Measurements from ENCODE around the gene PLEKHG1.

Gene PLEKHG1

DNA sequence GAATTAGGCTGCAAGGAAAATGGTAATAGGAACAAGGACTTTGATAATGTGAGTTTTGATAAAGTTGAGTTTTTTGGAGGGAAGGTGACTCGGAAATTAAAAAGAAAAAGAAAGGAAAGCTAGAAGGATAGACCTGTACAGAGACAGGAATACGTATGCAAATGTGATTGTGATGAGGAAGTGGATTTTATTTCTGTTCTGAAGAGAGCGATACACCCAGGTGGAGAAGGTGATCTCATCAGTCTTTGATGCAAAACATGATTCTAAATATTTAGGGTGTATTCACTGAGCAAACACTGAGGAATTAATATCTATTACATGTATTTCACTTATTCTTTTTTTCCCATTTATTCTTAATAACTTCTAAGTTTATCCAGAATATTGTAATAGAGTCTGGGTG, 9.2 kb upstream of the PLEKHG1 start:
- DNase-seq: no peak

DNA sequence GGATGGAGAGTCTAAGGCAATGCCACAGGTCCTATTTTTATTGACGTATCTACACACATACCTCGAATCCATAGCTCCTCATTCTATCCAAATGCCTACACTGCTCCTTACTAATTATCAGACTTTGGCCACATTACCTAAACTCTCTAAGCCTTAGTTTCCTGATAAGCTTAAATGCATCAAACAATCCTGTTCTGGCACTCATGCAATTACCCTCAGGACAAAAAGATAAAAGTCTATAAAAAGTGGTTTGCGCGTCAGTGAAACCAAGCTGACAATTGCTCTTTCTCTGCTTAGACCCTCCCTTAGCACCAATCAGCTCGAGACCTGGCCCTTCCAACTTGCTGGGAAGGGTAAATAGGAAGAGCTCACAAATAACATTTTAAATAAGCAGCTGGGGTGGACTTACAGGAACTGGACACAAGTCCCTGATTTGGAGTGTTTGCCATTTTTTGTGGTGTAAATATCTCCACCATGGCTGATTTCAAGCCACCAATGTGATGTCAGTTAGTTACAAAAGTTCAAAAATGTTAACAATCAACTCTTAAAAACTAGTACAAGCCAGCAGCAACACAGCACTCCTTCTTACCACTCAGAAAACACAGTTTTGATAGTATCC, 7.2 kb upstream of the PLEKHG1 start:
- no peak for DNase-seq

DNA sequence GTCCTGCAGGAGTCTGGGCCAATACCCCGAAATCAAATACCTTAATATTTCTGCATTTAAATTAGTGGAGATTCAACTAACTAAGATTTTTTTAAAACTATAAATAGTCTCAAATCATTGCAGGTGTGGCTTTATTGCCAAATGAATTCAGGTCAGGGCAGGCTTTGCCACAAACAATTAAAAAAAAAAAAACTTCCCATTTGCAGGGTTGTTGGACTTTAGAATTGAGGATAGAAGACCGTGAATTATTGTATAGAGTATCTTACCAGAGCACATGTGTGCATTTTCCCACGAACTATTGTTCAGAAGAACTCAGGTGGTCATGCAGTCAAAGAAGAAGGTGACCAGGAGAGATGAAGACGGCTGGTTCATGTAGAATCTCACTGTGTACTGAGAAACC, 6.6 kb upstream of the PLEKHG1 start:
- DNase-seq: no peak

DNA sequence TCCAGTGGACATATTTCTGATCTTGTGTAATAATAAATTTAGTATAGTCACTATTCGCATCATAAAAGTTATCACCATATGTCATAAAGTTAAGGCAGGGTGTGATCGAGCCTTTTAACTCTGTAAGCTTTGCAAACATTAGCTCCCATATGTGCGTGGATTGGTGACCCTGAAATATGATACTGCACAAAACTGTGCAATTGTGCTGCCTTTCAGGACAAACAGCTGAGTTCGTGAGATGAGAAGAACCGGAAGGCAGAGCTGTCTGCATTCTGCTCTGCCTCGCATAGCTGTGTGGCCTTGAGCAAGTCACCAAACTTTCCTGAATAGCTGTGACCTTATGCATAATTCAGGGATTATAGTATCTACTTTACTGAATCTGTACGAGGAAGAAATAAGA, 3.2 kb upstream of the PLEKHG1 start:
- no peak for DNase-seq

DNA sequence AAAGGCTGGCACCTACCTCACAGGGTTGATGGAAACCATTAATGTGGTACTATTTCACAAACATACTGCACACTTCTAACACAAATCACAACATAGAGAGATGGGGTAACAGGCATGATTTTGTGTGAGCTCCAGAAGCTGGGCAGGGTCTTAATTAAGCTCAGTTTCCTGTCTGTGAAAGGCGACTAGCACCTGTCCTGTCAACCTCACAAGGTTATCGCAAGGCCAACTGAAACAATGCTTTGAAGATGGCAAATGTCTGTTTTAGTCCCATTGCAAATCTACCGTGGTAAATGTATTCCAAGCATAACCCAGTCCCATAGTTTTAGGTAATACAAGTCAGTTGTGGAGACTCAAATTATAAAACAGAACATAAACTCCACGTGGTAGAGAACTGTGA, 1.3 kb upstream of the PLEKHG1 start:
- no peak for DNase-seq

DNA sequence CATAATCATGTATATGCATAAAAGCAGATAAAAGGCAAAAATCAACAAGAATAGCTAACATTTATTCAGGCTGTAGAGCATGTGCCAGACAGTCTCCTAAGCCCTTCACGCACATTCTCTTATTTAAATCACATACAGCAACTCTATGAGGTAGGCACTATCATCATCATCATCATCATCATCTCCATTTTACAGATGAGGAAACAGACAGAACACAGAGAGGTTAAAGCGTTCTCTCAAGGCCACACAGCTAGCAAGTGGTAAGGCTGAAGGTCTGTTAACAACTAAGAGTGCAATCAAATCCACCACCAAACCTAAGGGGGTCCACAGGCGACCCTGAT, 857 bp upstream of the PLEKHG1 start:
- DNase-seq: no peak

DNA sequence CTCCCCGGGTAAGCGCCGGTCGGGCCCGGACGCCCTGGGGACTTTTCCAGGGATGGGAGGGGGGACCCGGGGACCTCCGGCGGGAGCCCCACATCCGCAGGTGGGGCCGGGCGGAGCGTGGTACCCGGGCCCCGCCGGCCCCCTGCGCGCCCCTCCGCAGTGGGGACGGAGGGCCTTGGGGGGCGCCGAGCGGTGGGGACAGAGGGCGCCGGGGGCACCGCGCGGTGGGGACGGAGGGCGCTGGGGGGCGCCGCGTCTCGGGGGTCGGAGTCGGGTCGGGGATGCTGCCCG, 270 bp downstream of the PLEKHG1 start:
- DNase-seq: no peak

DNA sequence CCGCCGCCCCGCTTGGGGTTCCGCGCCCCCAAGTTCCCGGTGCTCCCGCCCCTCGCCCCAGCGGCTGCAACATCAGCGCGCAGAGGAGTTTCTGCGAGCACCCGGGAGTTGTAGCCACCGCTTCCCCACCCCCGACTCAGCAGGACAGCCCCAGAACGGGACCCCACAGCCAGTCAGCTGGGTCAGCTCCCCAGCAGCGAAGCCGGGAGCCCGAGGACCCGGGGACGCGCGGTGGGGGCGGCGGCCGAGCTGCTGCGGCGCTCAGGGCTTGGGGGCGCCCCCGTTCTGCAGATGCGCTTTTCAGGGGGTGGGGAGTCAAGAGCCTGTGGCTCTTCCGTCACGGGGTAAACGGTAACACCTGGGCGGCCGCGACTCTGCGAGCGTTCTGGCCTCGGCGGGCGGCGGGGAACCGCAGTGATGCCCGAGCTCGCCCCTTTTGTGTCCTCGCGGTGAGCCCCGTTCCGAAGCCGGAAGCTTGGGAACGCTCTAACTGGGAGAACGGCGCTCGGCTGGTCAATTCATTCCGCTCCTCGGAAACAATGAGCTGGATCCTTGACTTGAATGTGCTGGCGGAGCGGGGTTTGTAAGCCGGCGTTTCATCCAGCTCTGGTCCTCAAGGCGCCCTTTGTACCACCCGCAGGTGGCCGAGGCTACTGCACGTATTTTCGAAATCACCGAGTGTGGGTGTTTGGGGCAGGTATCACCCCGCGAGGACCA, 774 bp downstream of the PLEKHG1 start:
- DNase-seq: no peak

DNA sequence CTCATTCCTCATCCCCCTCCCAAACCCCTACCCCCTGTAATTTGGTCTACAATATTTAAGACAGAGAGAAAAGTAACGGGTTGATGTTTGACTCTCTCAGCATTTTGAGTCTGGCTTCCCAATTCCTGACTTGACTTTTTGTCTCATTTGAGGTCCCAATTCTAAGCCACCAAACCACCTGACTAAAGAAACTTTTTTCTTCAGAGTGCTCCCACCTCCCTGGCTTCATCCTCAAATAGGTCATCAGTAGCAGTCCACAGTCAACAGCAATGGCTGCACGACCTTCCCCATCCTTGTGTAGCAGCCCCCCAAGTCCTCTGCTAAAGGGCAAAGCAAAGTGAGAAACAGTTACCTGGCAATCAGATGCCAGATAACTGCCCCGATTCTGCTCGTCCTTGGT, 1.8 kb downstream of the PLEKHG1 start:
- no peak for DNase-seq

DNA sequence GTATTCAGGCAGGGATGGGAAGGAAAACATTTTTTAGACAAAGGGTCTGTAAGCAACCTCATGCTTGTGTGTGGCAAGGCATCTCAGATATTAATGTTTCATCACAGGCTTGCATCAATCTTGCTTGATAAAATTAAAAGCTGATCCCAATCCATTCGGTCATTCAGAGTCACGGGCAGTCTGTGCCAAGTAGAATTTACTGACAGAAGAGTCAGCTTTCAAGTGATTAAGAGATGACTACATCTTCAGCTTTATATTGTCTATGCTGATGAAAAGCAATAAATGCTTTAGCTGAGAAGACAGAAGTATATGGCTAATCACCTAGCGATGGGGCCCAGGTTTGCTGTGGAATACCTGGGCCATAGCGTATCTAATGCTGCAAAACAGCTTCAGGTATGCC, 3.5 kb downstream of the PLEKHG1 start:
- no peak for DNase-seq

DNA sequence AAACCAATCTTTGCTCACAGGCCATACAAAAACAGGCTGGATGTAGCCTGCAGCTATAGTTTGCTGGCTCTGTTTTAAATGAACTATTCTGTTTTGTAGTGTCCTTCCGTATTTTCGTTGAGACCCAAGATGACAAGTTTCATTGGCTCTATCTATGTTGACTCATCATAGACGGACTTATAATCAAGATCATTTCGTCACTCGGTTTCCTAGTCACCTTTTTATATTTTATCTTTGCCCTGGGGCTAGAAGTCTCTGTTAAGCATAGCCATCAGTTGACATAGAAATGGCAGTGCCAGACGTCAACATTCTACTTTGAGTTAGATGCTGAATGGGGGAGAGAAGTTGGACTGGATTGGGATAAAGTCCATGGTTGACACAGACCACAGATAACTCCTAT, 4.8 kb downstream of the PLEKHG1 start:
- no peak for DNase-seq

DNA sequence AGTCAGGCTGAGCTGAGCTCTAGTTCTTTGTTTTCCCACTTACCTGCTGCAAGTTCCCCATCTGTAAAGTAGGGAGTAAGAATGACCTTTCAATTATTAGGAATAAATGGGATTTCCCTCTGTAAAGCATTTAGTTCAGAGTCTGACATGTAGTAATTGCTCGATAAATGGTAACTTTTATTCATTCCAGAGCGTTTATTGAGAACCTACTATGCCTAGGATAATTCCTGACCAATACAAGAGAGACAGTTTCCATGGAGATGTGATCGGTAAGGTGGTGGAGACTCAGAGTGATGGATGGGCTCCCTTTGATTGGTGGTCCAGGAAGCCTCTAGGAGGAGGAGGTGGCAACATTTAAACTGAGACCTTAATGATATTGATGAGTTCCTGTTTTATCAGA, 5.6 kb downstream of the PLEKHG1 start:
- DNase-seq: no peak

DNA sequence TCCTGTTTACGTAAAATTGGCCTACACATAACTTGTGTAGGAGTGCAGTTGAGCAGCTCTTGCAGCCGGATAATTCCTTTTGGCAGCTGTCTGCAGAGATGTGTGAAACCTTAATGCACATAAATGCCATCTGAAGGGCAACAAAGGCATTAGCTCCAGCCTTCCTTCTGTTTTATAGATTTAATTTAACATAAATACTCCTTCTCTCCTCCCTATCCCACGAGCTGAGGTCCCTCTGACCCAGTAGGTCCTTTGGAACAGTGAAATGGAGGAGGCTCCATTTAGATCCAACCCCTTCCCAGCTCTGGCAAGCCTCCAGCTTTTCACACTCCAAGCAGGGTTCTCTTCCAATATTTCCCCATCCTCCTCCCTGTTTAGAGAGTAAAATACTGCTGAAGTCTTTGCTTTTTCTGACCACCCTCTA, 6.5 kb downstream of the PLEKHG1 start:
- no peak for DNase-seq

DNA sequence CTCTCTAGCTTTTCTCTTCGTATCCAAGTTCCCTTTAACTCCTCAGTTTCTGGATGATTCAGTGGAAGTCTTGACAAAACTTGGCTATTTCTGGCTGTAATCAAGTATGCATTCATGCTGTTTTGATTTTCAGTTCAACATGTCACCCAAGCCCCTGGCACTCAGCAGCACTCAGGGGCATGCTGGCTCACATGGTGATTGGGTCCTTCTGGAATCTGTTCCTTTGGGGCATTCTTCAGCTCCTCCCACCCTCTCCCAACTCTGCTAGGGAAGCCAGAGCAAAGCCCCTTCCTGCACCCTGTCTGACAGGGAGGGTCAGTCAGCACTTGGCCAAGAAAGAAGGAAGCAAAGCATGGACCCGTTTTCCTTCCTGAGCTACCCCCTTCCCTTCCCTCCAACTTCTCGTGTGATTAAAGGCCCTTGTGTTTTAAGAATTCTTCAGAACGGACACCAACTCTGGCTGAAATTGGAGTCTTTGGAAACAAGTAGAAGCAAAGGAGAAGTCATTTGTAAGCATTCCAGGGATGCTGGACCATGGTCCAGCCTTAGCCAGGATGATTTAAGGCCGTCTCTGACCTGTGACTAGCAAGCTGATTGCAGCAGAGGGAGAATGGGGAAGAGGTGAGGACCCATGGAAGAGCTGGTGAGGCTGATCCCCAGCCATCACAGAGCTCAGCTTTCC, 7.1 kb downstream of the PLEKHG1 start:
- no peak for DNase-seq

DNA sequence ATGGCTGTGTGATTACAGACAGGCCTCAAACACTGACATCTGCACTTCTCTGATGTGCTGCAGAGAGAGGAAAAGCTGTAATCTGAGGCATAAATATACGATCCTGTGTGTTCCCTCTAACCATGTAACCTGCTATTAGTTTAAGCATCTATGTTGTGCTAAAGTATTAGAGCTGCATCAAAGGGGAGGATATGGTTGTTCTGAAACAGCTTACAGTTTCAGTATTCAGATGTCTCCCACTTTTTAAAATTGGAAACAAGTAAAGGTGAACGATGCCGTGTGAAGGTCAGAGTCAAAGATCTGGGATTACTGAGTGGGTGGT, 7.6 kb downstream of the PLEKHG1 start:
- DNase-seq: no peak

DNA sequence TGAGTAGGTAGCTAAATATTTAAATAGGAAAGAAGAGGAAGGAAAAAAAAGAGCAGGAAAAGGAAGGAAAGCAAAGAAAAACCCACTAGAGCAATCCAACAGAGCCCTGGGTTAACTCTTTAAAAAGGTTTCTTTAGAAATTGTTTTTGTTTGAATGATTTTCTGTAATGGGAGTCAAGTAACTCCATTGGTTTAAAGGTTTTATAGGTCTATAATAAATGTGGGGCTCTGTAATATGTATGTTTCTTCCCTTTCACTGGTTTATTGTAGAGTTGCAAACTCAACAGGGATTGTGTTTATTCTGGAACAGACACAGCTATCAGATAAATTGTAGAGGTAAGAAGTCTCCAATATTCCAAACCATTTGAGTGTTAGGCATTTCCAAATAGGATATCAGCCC, 10.9 kb downstream of the PLEKHG1 start:
- no peak for DNase-seq

DNA sequence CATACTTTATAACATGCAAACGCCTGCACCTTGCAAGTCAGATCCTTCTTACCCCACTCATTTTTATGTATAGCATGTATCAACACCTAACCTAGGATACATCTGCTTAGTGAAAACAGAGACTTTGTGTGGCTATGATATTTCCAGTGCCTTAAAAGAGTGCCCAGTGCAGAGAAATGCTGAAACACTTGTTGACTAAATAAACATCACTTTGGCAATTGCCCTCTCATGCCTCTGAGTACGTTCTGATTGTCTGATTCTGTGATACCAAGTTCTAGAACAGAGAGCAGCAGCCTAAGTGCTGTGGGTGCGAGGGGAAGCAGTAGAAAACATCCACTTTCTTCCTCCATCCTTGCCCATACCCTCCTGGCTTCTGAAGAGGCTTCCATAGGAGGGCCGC, 13.6 kb downstream of the PLEKHG1 start:
- no peak for DNase-seq

DNA sequence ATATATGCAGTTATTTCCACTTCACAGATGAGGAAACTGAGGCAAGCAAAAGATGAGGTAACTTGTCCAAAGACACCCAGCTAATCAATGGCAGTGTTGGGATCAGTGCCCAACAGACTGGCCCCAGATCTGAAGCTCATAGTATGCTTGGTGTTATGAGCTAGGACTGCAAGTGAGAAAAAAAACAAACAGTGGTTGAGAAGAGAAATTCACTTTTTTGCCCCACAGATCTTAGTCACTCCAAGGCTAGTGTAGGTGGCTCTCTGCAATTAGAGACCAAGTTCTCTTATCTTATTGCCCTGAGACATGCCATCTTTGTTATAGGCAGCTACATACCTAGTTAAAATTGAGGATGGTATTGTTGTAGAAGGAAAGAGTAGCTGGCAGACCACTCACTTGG, 16.3 kb downstream of the PLEKHG1 start:
- no peak for DNase-seq

DNA sequence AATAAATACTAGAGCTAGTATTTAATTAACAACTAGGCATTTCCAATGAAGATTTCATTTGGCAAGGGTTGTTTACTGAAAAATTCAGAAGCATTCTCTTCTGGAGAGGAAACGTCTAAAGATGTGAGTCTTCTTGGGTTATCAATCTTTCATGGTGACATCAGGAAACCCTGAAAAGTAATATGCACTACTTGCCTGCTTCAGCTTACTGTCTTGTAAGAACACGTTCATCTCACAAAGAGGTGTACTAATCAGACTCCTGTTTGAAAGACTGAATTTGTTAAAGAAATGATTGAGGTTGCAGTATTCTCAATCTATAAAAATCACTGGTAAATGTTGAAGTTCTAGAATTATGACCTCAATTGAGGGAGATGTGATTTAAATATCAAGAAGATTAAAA, 16.9 kb downstream of the PLEKHG1 start:
- DNase-seq: no peak

DNA sequence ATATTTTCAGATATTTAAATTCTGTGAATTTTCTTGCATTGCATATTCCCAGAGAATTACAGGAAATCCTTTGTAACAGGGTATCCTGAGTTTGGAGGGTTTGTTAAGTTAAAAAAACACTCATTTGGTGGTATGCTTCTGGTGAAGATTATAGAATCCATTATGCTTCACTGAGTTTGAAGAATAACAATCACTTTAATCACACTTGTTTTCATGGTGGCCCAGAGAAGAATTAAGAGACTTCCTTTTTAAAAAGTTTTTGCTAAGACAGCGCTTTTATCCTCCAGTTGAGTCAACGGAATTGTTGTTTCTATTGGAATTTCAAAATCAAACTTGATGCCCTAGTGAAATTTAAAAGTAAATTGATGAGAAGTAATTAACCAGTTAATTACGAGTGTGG, 17.4 kb downstream of the PLEKHG1 start:
- DNase-seq: no peak

DNA sequence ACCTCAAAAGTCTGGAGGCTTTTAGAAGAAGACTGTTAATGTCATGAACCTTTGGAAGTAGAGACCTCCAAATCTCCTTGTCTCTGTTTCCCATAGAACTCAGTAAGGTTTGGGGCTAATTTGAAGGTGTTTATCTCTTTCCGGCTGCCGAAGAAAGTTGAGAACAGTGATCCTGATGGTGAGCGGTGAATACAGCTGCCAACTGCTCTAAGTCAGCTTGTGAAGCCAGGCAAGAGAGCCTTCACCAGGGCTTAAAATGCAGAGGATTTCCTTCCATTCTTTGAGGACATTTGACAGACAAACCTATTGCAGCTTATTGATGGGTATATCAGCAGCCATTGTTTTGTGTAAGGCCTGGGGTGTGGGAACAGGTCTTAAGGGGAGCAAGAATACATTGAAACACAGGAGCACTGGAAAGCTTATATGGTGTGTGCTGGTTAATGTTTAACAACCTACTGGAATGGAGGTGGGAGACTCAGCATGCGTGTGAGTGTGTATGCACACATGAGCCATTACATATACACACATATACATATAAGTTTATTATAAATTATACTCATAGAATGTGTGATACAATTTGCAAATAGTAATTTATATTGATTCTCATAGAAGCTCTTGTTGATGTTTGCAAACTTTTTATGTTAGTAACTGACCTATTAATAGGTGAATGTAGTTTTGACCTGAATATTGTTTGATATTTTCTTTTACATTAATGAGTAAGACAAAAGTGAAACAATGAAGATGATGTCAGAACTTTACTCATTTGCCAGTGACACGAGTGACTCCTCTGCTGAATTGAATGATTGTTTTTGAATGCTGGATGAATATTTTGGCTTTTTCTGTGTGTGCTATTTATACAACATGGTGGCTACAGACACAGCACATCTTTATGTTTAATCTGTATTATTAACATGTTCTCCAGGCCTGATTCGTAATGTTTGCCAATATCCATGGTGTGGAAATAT, 18.1 kb downstream of the PLEKHG1 start:
- DNase-seq: no peak

DNA sequence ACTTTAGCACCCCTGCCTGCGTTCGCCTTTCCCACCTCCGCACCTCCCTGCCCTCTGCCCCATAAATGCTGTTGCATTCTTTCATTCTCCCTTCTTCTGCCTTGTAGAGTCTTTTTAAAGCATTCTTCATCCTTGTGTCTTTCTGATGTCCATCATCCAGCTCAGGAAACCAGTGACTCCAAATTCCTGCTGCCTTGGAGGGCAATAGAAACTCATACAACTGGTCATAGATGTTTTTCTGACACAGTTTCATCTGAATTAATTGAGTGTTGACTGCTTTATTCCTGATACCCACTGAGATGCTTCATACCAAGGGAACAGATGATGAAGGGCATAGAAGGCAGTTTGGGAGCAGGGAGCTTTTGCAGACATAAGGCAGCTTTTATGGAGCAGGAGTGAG, 19.6 kb downstream of the PLEKHG1 start:
- DNase-seq: no peak

DNA sequence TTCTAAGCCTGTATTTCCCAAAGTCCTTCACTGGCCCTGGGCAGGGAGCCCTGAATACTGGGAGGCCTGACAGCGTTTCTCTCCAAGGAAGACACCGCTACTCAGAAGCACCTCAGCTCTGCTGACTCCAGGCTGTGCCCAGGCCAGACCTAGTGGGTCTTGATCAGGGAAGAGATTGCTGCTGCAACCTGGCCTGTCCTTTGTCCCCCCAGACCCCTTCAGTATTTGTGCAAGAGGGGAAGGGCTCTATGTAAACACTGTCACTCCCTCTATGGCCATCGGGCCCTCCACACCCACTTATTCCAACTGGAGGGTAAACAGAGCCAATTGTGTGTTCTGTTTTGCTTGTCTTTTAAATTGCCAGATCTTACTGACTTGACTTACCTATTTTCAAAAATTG, 20.6 kb downstream of the PLEKHG1 start:
- DNase-seq: no peak

DNA sequence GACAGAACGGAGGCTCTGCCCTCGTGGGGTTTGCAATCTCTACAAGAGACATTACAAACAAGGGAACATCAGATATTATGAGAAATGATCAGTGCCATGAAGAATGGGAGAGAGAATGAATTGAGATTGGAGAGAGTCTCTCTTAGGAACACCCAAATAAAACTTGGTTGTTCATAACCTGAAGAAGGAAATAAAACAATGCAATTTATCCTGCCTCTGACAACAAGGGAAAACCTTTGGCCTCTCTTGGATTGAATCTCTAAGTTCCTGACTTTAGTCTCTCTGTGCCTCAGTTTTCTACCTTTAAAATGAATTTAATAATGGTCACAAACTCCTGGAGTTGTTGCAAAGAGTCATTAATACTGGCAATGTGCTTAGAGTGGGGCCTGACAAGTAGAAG, 21.1 kb downstream of the PLEKHG1 start:
- no peak for DNase-seq

Data from COR-L47 (cell line).